WTC11 (cell line): ENCODE data around the gene MRPL44. TPM values are rescaled to one million over a fixed set of nuclear protein-coding genes. Genes with fewer than 3 reads are reported as not detected.

Source experiments
- ATAC-seq: fragments of 200-7000 bp; cut with Tn5 transposase; 2 replicates; pipeline ENCODE4 v1.10.0; 2021; ENCODE audit warnings: mild to moderate bottlenecking, moderate library complexity
- CTCF ChIA-PET: fragments of 300-600 bp; sonication (Branson Sonifier 250); formaldehyde crosslinking; loops from one replicate; lab custom pipeline; 2021; ENCODE audit warnings: antibody characterized with exemption; lab: Charles Lee
- POLR2A ChIA-PET: fragments of 350-600 bp; sonication (Branson Sonifier 250); formaldehyde crosslinking; loops from one replicate; lab custom pipeline; 2021; ENCODE audit warnings: antibody characterized with exemption; lab: Charles Lee
- DNase-seq: peaks from one replicate; pipeline ENCODE4 v3.0.0; 2021; ENCODE audit warnings: low spot score
- H3K27ac Mint-ChIP-seq: 2 replicates; pipeline ENCODE4 v1.8.0; 2021; ENCODE audit warnings: mixed read lengths
- H3K27me3 Mint-ChIP-seq: 2 replicates; pipeline ENCODE4 v1.8.0; 2021; ENCODE audit warnings: low read depth, mild to moderate bottlenecking, moderate library complexity, mixed read lengths
- H3K36me3 Mint-ChIP-seq: 2 replicates; pipeline ENCODE4 v1.8.0; 2021; ENCODE audit warnings: mixed read lengths
- H3K4me1 Mint-ChIP-seq: 2 replicates; pipeline ENCODE4 v1.8.0; 2022; ENCODE audit warnings: mixed read lengths
- H3K4me3 Mint-ChIP-seq: 2 replicates; pipeline ENCODE4 v1.8.0; 2021; ENCODE audit warnings: mild to moderate bottlenecking, moderate library complexity, mixed read lengths
- H3K9me3 Mint-ChIP-seq: 2 replicates; pipeline ENCODE4 v1.8.0; 2021; ENCODE audit warnings: mixed read lengths
- CREB1 ChIP-seq: sonication (generic); formaldehyde crosslinking; IDR thresholded peaks from 2 replicates; pipeline ENCODE4 v1.8.0; 2023; ENCODE audit warnings: mild to moderate bottlenecking, missing genetic modification reagents
- ESRRA ChIP-seq: sonication (generic); formaldehyde crosslinking; IDR thresholded peaks from 2 replicates; pipeline ENCODE4 v1.8.1; 2022; ENCODE audit warnings: mild to moderate bottlenecking, missing genetic modification reagents, borderline replicate concordance
- JUN ChIP-seq: sonication (generic); formaldehyde crosslinking; IDR thresholded peaks from 2 replicates; pipeline ENCODE4 v1.8.0; 2023; ENCODE audit warnings: mild to moderate bottlenecking, missing genetic modification reagents
- NFYB ChIP-seq: sonication (generic); formaldehyde crosslinking; conservative IDR thresholded peaks from 2 replicates; pipeline ENCODE4 v1.8.0; 2022; ENCODE audit warnings: low read depth, missing genetic modification reagents
- PRRX2 ChIP-seq: fragments of 250-450 bp; sonication (Bioruptor Pico); IDR thresholded peaks from 2 replicates; pipeline ENCODE4 v1.8.0; 2021; ENCODE audit warnings: mild to moderate bottlenecking
- TEAD4 ChIP-seq: sonication (generic); formaldehyde crosslinking; IDR thresholded peaks from 2 replicates; pipeline ENCODE4 v1.8.0; 2022; ENCODE audit warnings: mild to moderate bottlenecking, missing genetic modification reagents
- TP53 ChIP-seq: sonication (generic); formaldehyde crosslinking; IDR thresholded peaks from 2 replicates; pipeline ENCODE4 v1.8.1; 2023; ENCODE audit warnings: mild to moderate bottlenecking, missing genetic modification reagents
- ZNF121 ChIP-seq: sonication (generic); formaldehyde crosslinking; IDR thresholded peaks from 2 replicates; pipeline ENCODE4 v1.8.0; 2023; ENCODE audit warnings: missing genetic modification reagents
- ZNF219 ChIP-seq: sonication (generic); formaldehyde crosslinking; IDR thresholded peaks from 2 replicates; pipeline ENCODE4 v1.8.0; 2023; ENCODE audit warnings: missing genetic modification reagents, mild to moderate bottlenecking, borderline replicate concordance
- ZNF396 ChIP-seq: fragments of 250-450 bp; sonication (Bioruptor Pico); IDR thresholded peaks from 2 replicates; pipeline ENCODE4 v1.8.0; 2021; ENCODE audit warnings: mild to moderate bottlenecking, moderate library complexity, borderline replicate concordance
- ZSCAN18 ChIP-seq: fragments of 250-450 bp; sonication (Bioruptor Pico); IDR thresholded peaks from 2 replicates; pipeline ENCODE4 v2.1.2; 2022; ENCODE audit warnings: mild to moderate bottlenecking, moderate library complexity
- total RNA-seq: library from RNA; stranded (reverse); gene quantifications from 3 replicates; pipeline ENCODE4 v1.2.3, GENCODE V29; 2021
- TF ChIP-seq, protein P1 (sequence below): sonication (generic); formaldehyde crosslinking; conservative IDR thresholded peaks from 2 replicates; pipeline ENCODE4 v1.8.1; 2023; ENCODE audit warnings: mild to moderate bottlenecking, low read depth, missing genetic modification reagents, moderate library complexity
- TF ChIP-seq, protein P2 (sequence below): fragments of 250-450 bp; sonication (Bioruptor Pico); IDR thresholded peaks from 2 replicates; pipeline ENCODE4 v1.8.0; 2021; ENCODE audit warnings: mild to moderate bottlenecking
- TF ChIP-seq, protein P3 (sequence below): sonication (generic); formaldehyde crosslinking; IDR thresholded peaks from 2 replicates; pipeline ENCODE4 v1.8.0; 2023; ENCODE audit warnings: missing genetic modification reagents, mild to moderate bottlenecking, borderline replicate concordance
- TF ChIP-seq, protein P4 (sequence below): sonication (generic); formaldehyde crosslinking; IDR thresholded peaks from 2 replicates; pipeline ENCODE4 v1.8.0; 2022; ENCODE audit warnings: mild to moderate bottlenecking, missing genetic modification reagents
- TF ChIP-seq, protein P5 (sequence below): fragments of 250-450 bp; sonication (Bioruptor Pico); IDR thresholded peaks from 2 replicates; pipeline ENCODE4 v1.9.0; 2021; ENCODE audit warnings: mild to moderate bottlenecking
- TF ChIP-seq, protein P6 (sequence below): sonication (generic); formaldehyde crosslinking; IDR thresholded peaks from 2 replicates; pipeline ENCODE4 v1.8.1; 2023; ENCODE audit warnings: mild to moderate bottlenecking, missing genetic modification reagents, moderate library complexity

MRPL44 gene
- total RNA-seq, 1 experiment from 2014 or later = 55.3 TPM

GRCh38 chr2:223967981-223968380 is 10.7 kb downstream of the MRPL44 start:
- no peak for ATAC-seq
- no peak for DNase-seq
- TF ChIP-seq NFYB (CRISPR knock-in tag) (no peak), CREB1 (CRISPR knock-in tag) (no peak), ESRRA (CRISPR knock-in tag) (no peak), ZSCAN18 (no peak)
- TF ChIP-seq, protein P1, sequence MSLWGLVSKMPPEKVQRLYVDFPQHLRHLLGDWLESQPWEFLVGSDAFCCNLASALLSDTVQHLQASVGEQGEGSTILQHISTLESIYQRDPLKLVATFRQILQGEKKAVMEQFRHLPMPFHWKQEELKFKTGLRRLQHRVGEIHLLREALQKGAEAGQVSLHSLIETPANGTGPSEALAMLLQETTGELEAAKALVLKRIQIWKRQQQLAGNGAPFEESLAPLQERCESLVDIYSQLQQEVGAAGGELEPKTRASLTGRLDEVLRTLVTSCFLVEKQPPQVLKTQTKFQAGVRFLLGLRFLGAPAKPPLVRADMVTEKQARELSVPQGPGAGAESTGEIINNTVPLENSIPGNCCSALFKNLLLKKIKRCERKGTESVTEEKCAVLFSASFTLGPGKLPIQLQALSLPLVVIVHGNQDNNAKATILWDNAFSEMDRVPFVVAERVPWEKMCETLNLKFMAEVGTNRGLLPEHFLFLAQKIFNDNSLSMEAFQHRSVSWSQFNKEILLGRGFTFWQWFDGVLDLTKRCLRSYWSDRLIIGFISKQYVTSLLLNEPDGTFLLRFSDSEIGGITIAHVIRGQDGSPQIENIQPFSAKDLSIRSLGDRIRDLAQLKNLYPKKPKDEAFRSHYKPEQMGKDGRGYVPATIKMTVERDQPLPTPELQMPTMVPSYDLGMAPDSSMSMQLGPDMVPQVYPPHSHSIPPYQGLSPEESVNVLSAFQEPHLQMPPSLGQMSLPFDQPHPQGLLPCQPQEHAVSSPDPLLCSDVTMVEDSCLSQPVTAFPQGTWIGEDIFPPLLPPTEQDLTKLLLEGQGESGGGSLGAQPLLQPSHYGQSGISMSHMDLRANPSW (CRISPR knock-in tag) = no peak
- TF ChIP-seq, protein P2, sequence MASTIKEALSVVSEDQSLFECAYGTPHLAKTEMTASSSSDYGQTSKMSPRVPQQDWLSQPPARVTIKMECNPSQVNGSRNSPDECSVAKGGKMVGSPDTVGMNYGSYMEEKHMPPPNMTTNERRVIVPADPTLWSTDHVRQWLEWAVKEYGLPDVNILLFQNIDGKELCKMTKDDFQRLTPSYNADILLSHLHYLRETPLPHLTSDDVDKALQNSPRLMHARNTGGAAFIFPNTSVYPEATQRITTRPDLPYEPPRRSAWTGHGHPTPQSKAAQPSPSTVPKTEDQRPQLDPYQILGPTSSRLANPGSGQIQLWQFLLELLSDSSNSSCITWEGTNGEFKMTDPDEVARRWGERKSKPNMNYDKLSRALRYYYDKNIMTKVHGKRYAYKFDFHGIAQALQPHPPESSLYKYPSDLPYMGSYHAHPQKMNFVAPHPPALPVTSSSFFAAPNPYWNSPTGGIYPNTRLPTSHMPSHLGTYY (CRISPR knock-in tag) = 0 out of 2 replicates have a peak, but pooled peaks have one; percentile 17
- ChIA-PET CTCF (interaction anchor here (0.9 to 5.0 kb wide), 2 partner anchors 22 to 318 kb away, joined by 3 to 130 read pairs; no protein-coding TSS in a partner anchor), POLR2A (no interaction called here)
- no peaks in the 10 kb centered on the region for H3K9me3 Mint-ChIP-seq
- H3K27ac Mint-ChIP-seq = peak overlapping the region; percentile 14; the same call in 1 of the 2 replicates
- no peak overlapping the region for H3K4me3 Mint-ChIP-seq
- peaks cover 22% of the 10 kb centered on the region for H3K4me1 Mint-ChIP-seq
- no peaks in the 10 kb centered on the region for H3K27me3 Mint-ChIP-seq
- peaks cover 27% of the 10 kb centered on the region for H3K36me3 Mint-ChIP-seq

DNA sequence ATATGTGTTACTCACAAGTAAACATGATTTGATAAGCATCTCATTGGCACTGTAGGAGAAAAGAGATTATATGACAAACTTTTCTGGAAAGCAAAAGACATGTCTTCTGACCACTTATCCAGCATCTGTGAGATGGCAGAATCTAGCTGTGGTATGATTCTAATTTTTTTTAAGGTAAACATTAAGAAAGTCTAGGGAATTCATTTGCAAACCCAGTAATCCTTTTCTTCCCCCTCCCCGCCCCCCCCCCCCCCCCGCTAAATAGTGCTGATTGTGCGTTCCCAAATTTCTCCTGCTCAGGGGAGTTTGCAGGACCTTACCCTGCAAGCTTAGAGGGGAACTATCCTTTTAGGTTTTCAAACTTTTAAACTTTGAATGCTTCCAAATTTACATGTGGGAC is 12.1 kb downstream of the MRPL44 start:
- Mint-ChIP-seq H3K4me3 (no peak overlapping the region), H3K4me1 (peaks cover 22% of the 10 kb centered on the region), H3K9me3 (no peaks in the 10 kb centered on the region), H3K27ac (no peak overlapping the region), H3K36me3 (peaks cover 22% of the 10 kb centered on the region), H3K27me3 (no peaks in the 10 kb centered on the region)
- ATAC-seq (no peak), DNase-seq (no peak)
- POLR2A ChIA-PET = interaction anchor here (0.5 to 1.2 kb wide), 2 partner anchors 31 to 191 kb away, joined by 3 read pairs; no protein-coding TSS in a partner anchor
- CTCF ChIA-PET = interaction anchor here (0.6 to 5.0 kb wide), 17 partner anchors 9 to 400 kb away, joined by 3 to 130 read pairs (median 9); partner anchors contain the start of genes MRPL44 and SERPINE2
- TF ChIP-seq, protein P3, sequence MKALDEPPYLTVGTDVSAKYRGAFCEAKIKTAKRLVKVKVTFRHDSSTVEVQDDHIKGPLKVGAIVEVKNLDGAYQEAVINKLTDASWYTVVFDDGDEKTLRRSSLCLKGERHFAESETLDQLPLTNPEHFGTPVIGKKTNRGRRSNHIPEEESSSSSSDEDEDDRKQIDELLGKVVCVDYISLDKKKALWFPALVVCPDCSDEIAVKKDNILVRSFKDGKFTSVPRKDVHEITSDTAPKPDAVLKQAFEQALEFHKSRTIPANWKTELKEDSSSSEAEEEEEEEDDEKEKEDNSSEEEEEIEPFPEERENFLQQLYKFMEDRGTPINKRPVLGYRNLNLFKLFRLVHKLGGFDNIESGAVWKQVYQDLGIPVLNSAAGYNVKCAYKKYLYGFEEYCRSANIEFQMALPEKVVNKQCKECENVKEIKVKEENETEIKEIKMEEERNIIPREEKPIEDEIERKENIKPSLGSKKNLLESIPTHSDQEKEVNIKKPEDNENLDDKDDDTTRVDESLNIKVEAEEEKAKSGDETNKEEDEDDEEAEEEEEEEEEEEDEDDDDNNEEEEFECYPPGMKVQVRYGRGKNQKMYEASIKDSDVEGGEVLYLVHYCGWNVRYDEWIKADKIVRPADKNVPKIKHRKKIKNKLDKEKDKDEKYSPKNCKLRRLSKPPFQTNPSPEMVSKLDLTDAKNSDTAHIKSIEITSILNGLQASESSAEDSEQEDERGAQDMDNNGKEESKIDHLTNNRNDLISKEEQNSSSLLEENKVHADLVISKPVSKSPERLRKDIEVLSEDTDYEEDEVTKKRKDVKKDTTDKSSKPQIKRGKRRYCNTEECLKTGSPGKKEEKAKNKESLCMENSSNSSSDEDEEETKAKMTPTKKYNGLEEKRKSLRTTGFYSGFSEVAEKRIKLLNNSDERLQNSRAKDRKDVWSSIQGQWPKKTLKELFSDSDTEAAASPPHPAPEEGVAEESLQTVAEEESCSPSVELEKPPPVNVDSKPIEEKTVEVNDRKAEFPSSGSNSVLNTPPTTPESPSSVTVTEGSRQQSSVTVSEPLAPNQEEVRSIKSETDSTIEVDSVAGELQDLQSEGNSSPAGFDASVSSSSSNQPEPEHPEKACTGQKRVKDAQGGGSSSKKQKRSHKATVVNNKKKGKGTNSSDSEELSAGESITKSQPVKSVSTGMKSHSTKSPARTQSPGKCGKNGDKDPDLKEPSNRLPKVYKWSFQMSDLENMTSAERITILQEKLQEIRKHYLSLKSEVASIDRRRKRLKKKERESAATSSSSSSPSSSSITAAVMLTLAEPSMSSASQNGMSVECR = no peak
- TF ChIP-seq ZNF396 = no peak
- no peak for TF ChIP-seq TP53 (CRISPR knock-in tag)
- TF ChIP-seq ZNF121 = no peak
- TF ChIP-seq, protein P4, sequence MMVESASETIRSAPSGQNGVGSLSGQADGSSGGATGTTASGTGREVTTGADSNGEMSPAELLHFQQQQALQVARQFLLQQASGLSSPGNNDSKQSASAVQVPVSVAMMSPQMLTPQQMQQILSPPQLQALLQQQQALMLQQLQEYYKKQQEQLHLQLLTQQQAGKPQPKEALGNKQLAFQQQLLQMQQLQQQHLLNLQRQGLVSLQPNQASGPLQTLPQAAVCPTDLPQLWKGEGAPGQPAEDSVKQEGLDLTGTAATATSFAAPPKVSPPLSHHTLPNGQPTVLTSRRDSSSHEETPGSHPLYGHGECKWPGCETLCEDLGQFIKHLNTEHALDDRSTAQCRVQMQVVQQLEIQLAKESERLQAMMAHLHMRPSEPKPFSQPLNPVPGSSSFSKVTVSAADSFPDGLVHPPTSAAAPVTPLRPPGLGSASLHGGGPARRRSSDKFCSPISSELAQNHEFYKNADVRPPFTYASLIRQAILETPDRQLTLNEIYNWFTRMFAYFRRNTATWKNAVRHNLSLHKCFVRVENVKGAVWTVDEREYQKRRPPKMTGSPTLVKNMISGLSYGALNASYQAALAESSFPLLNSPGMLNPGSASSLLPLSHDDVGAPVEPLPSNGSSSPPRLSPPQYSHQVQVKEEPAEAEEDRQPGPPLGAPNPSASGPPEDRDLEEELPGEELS (CRISPR knock-in tag) = no peak
- no peak for TF ChIP-seq JUN (CRISPR knock-in tag)
- TF ChIP-seq, protein P5, sequence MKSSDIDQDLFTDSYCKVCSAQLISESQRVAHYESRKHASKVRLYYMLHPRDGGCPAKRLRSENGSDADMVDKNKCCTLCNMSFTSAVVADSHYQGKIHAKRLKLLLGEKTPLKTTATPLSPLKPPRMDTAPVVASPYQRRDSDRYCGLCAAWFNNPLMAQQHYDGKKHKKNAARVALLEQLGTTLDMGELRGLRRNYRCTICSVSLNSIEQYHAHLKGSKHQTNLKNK (CRISPR knock-in tag) = no peak
- TF ChIP-seq, protein P1 (CRISPR knock-in tag) = no peak
- no peak for TF ChIP-seq ZNF219 (CRISPR knock-in tag)
- TF ChIP-seq, protein P6, sequence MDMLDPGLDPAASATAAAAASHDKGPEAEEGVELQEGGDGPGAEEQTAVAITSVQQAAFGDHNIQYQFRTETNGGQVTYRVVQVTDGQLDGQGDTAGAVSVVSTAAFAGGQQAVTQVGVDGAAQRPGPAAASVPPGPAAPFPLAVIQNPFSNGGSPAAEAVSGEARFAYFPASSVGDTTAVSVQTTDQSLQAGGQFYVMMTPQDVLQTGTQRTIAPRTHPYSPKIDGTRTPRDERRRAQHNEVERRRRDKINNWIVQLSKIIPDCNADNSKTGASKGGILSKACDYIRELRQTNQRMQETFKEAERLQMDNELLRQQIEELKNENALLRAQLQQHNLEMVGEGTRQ (CRISPR knock-in tag) = no peak
- no peak for TF ChIP-seq PRRX2
- TF ChIP-seq TEAD4 (CRISPR knock-in tag) = no peak
